Stimulated activated CD4-positive, alpha-beta T cell treated with anti-CD3 and anti-CD28 coated beads, Interleukin-4, amount 100 ng/mL, for 48 hours (primary cell): ENCODE results near the gene CACNA1A.
A peak's percentile ranks its signal among the peaks of the same experiment; 100 is the strongest.
"Not testable (repeated sequence)": the region's sequence is repeated elsewhere in the genome, so short reads cannot be mapped to it uniquely, and the experiment has no call there.

Source experiments
- DNase-seq, 2 donors: peaks; one replicate each; pipeline ENCODE4 v3.0.0-alpha.2; 2020; ENCODE audit warnings: low read depth in 2 of 2

The CACNA1A gene

GRCh38 chr19:13506471-13506820, at the start of gene CACNA1A:
CACNA1A (minus strand) TSS chr19:13506479; CDS start chr19:13506224, 255 bp downstream.
- DNase-seq = no peak

GRCh38 chr19:13554506-13555240, 48.4 kb upstream of the CACNA1A start:
- no peak for DNase-seq

- no peak for DNase-seq
These were observed 47.7 kb upstream of the CACNA1A start for GRCh38 chr19:13553880-13554400.

GRCh38 chr19:13548131-13548530, 41.9 kb upstream of the CACNA1A start:
- no peak for DNase-seq

GRCh38 chr19:13547102-13547501, 40.8 kb upstream of the CACNA1A start:
- no peak for DNase-seq

- DNase-seq = no peak
These were observed 38.1 kb upstream of the CACNA1A start for GRCh38 chr19:13544423-13544822.

GRCh38 chr19:13541554-13541953, 35.3 kb upstream of the CACNA1A start:
- no peak for DNase-seq

- no peak for DNase-seq
These were observed 33.1 kb upstream of the CACNA1A start for GRCh38 chr19:13539332-13539731.

GRCh38 chr19:13538601-13539253, 32.4 kb upstream of the CACNA1A start:
- no peak for DNase-seq

GRCh38 chr19:13537454-13537853, 31.2 kb upstream of the CACNA1A start:
- DNase-seq = no peak

GRCh38 chr19:13530720-13531119, 24.4 kb upstream of the CACNA1A start:
- no peak for DNase-seq

- not testable (repeated sequence) for DNase-seq
These were observed 23.4 kb upstream of the CACNA1A start for GRCh38 chr19:13529721-13530120.

GRCh38 chr19:13526552-13526951, 20.3 kb upstream of the CACNA1A start:
- DNase-seq = peak; percentile 8 to 14

GRCh38 chr19:13521066-13521465, 14.8 kb upstream of the CACNA1A start:
- no peak for DNase-seq

GRCh38 chr19:13511947-13512346, 5.7 kb upstream of the CACNA1A start:
- DNase-seq = no peak

- DNase-seq = no peak
These were observed 853 bp upstream of the CACNA1A start for GRCh38 chr19:13507053-13507611.

GRCh38 chr19:13505761-13506470, 363 bp downstream of the CACNA1A start:
- peak; percentile 2 to 12 for DNase-seq

- DNase-seq = no peak
These were observed 1.0 kb downstream of the CACNA1A start for GRCh38 chr19:13505164-13505695.

- DNase-seq = no peak
These were observed 2.6 kb downstream of the CACNA1A start for GRCh38 chr19:13503570-13504235.

- no peak for DNase-seq
These were observed 4.0 kb downstream of the CACNA1A start for GRCh38 chr19:13502231-13502630.

- DNase-seq = no peak
These were observed 6.6 kb downstream of the CACNA1A start for GRCh38 chr19:13499692-13500091.
